ENCODE results near the gene RNF149.

DNA sequence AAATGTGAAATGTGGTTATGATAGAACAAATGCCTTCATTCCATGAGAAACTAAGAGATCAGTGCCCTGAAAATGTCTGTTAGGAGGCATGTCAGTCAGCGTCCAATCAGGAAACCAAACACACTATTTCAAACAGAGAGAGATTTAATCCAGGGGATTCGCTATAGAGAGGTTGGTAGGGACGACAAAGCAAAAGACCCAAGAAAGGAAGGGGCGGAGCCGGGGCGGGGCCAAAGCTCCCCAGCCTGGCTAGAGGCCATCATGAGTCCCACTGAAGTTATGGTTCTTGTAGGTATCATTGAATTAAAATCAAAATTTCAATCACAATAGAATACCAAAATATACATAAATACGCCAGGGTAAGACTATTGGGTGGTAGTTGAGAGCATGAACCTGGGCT, 32.9 kb upstream of the RNF149 start:
- TF ChIP-seq POLR2AphosphoS5 (IDR thresholded peaks at IDR 0.05; ENCODE audit: low read depth) (no peak), GABPA (IDR thresholded peaks at IDR 0.05; ENCODE audit: low read depth) (no peak), SPI1 (IDR thresholded peaks at IDR 0.05; ENCODE audit: borderline replicate concordance, low read depth) (no peak)
- TF ChIP-seq, protein P1, sequence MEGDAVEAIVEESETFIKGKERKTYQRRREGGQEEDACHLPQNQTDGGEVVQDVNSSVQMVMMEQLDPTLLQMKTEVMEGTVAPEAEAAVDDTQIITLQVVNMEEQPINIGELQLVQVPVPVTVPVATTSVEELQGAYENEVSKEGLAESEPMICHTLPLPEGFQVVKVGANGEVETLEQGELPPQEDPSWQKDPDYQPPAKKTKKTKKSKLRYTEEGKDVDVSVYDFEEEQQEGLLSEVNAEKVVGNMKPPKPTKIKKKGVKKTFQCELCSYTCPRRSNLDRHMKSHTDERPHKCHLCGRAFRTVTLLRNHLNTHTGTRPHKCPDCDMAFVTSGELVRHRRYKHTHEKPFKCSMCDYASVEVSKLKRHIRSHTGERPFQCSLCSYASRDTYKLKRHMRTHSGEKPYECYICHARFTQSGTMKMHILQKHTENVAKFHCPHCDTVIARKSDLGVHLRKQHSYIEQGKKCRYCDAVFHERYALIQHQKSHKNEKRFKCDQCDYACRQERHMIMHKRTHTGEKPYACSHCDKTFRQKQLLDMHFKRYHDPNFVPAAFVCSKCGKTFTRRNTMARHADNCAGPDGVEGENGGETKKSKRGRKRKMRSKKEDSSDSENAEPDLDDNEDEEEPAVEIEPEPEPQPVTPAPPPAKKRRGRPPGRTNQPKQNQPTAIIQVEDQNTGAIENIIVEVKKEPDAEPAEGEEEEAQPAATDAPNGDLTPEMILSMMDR (IDR thresholded peaks at IDR 0.05; ENCODE audit: insufficient read depth, low read length): no peak
- TF ChIP-seq, protein P2, sequence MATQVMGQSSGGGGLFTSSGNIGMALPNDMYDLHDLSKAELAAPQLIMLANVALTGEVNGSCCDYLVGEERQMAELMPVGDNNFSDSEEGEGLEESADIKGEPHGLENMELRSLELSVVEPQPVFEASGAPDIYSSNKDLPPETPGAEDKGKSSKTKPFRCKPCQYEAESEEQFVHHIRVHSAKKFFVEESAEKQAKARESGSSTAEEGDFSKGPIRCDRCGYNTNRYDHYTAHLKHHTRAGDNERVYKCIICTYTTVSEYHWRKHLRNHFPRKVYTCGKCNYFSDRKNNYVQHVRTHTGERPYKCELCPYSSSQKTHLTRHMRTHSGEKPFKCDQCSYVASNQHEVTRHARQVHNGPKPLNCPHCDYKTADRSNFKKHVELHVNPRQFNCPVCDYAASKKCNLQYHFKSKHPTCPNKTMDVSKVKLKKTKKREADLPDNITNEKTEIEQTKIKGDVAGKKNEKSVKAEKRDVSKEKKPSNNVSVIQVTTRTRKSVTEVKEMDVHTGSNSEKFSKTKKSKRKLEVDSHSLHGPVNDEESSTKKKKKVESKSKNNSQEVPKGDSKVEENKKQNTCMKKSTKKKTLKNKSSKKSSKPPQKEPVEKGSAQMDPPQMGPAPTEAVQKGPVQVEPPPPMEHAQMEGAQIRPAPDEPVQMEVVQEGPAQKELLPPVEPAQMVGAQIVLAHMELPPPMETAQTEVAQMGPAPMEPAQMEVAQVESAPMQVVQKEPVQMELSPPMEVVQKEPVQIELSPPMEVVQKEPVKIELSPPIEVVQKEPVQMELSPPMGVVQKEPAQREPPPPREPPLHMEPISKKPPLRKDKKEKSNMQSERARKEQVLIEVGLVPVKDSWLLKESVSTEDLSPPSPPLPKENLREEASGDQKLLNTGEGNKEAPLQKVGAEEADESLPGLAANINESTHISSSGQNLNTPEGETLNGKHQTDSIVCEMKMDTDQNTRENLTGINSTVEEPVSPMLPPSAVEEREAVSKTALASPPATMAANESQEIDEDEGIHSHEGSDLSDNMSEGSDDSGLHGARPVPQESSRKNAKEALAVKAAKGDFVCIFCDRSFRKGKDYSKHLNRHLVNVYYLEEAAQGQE (IDR thresholded peaks at IDR 0.05; ENCODE audit: insufficient replicate concordance, low read depth): no peak
